AG04449 (cell line): Measurements from ENCODE around the gene WDR72.

Source experiments
- CTCF ChIA-PET: fragments of 350-600 bp; formaldehyde crosslinking; extraction: SDS; loops from one replicate; lab custom pipeline; 2021; ENCODE audit warnings: antibody characterized with exemption; lab: Yijun Ruan, JAX
- POLR2A ChIA-PET: fragments of 400-600, 350-600 bp; formaldehyde crosslinking; extraction: SDS; loops from one replicate; lab custom pipeline; 2020; ENCODE audit warnings: antibody characterized with exemption, inconsistent platforms; lab: Yijun Ruan, JAX
- DNase-seq: peaks from one replicate; pipeline ENCODE4 v3.0.0-alpha.2; 2010; ENCODE audit warnings: low read depth, low spot score
- H3K4me3 ChIP-seq: 2 replicates; pipeline ENCODE4 v1.5.1; 2011; ENCODE audit warnings: low read depth, mild to moderate bottlenecking, control low read depth, low read length
- CTCF ChIP-seq: IDR thresholded peaks from one replicate; pipeline ENCODE4 v1.5.1; 2011; ENCODE audit warnings: mild to moderate bottlenecking, moderate library complexity, low read length, control low read depth, inconsistent platforms; ENCODE audit not compliant: insufficient read depth; ENCODE audit errors: missing control alignments

Gene WDR72

GRCh38 chr15:53490341-53490740, 269.1 kb downstream of the WDR72 start:
- ChIA-PET POLR2A (no interaction called here), CTCF (no interaction called here)
- TF ChIP-seq CTCF = no peak

GRCh38 chr15:53482055-53482454, 277.4 kb downstream of the WDR72 start:
- no peak for DNase-seq
- POLR2A ChIA-PET = no interaction called here
- CTCF ChIA-PET = no interaction called here
- TF ChIP-seq CTCF = no peak
- H3K4me3 ChIP-seq = no peak overlapping the region

More at GRCh38 chr15:53490341-53490740, 269.1 kb downstream of the WDR72 start:
- no peak for DNase-seq
- H3K4me3 ChIP-seq = no peak overlapping the region

GRCh38 chr15:53477981-53478766, 281.3 kb downstream of the WDR72 start:
- no peak for TF ChIP-seq CTCF
- no peak for DNase-seq
- H3K4me3 ChIP-seq = no peak overlapping the region
- ChIA-PET CTCF (no interaction called here), POLR2A (no interaction called here)

GRCh38 chr15:53473886-53474285, 285.6 kb downstream of the WDR72 start:
- ChIA-PET POLR2A (no interaction called here), CTCF (no interaction called here)
- no peak for TF ChIP-seq CTCF
- no peak overlapping the region for H3K4me3 ChIP-seq
- DNase-seq = no peak

- POLR2A ChIA-PET = no interaction called here
- CTCF ChIA-PET = no interaction called here
- no peak for TF ChIP-seq CTCF
- no peak for DNase-seq
- no peak overlapping the region for H3K4me3 ChIP-seq
Measured at GRCh38 chr15:53473435-53473834, 286.0 kb downstream of the WDR72 start.

- H3K4me3 ChIP-seq = no peak overlapping the region
- POLR2A ChIA-PET = no interaction called here
- CTCF ChIA-PET = no interaction called here
Measured at GRCh38 chr15:53472883-53473282, 286.6 kb downstream of the WDR72 start.

More at GRCh38 chr15:53472883-53473282, 286.6 kb downstream of the WDR72 start:
- DNase-seq = no peak
- no peak for TF ChIP-seq CTCF
